Measurements from ENCODE around the gene NINL. TPM values are rescaled to one million over a fixed set of nuclear protein-coding genes. Genes with fewer than 3 reads are reported as not detected.

The NINL gene
- total RNA-seq, 1 donor from 2014 or later, result 47.0 TPM

DNA sequence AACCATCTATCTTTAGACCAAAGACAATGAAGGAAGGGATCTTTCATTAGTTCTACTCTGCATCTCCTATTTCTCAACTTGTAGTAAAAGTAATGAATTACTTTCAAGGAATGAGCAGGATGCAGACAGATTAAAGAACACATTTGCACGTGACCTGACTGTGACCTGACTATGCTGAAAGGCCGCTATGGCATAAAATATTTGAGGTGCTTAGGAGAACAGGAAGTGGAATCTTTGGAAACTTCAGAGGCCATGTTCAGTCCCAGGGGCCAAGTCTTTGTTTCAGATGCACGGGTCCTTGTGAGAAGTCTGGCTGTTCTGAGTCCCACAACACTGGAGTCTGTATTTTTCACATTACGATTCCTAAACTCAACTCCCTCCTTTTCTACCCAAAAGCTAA is 41.0 kb downstream of the NINL start:
- no peak for DNase-seq (ENCODE audit: extremely low spot score, unreplicated experiment)
- Mint-ChIP-seq H3K4me1 (ENCODE audit: unreplicated experiment) (peaks cover 58% of the 10 kb centered on the region), H3K27ac (no peak overlapping the region), H3K9me3 (no peaks in the 10 kb centered on the region), H3K36me3 (peaks cover 4% of the 10 kb centered on the region), H3K27me3 (no peaks in the 10 kb centered on the region), H3K4me3 (no peak overlapping the region)
- TF ChIP-seq, protein P1, sequence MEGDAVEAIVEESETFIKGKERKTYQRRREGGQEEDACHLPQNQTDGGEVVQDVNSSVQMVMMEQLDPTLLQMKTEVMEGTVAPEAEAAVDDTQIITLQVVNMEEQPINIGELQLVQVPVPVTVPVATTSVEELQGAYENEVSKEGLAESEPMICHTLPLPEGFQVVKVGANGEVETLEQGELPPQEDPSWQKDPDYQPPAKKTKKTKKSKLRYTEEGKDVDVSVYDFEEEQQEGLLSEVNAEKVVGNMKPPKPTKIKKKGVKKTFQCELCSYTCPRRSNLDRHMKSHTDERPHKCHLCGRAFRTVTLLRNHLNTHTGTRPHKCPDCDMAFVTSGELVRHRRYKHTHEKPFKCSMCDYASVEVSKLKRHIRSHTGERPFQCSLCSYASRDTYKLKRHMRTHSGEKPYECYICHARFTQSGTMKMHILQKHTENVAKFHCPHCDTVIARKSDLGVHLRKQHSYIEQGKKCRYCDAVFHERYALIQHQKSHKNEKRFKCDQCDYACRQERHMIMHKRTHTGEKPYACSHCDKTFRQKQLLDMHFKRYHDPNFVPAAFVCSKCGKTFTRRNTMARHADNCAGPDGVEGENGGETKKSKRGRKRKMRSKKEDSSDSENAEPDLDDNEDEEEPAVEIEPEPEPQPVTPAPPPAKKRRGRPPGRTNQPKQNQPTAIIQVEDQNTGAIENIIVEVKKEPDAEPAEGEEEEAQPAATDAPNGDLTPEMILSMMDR (conservative IDR thresholded peaks at IDR 0.05), result no peak

DNA sequence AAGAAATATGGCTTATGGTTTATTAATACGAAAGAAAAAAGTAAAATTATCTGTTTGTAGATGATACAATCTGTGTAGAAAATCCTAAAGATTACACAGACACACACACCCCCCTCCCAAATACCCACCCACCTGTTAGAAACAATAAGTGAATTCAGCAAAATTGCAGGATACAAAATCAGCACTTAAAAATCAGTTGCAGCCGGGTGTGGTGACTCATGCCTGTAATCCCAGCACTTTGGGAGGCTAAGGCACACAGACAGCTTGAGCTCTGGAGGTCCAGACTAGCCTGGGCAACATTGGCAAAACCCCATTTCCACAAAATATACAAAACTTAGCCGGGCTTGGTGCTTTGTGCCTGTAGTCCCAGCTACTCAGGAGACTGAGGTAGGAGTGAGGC is 42.3 kb downstream of the NINL start:
- TF ChIP-seq, protein P1 (conservative IDR thresholded peaks at IDR 0.05), result no peak
- H3K27me3 Mint-ChIP-seq, result no peaks in the 10 kb centered on the region
- H3K27ac Mint-ChIP-seq, result no peak overlapping the region
- H3K4me1 Mint-ChIP-seq (ENCODE audit: unreplicated experiment), result peaks cover 57% of the 10 kb centered on the region
- no peak overlapping the region for H3K4me3 Mint-ChIP-seq
- DNase-seq (ENCODE audit: extremely low spot score, unreplicated experiment), result no peak
- H3K36me3 Mint-ChIP-seq, result peaks cover 4% of the 10 kb centered on the region
- no peaks in the 10 kb centered on the region for H3K9me3 Mint-ChIP-seq

DNA sequence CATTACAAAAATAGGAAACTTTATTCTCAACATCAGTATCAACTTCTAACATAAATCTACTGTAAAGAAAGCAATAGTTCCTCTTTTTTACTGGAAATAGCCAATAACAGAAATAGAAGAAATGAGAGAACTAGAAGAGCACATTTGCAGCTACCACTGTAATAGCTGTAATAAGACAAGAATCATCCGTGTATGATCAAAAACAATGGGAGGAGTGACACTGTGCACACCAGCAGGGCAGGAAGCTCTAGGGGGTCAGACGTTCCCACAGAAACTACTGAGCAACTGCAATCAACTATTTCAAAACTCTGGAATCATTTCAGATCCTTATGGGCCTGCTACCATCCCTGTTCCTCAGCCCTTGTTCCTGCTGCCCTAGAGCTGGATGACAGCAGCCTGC is 43.7 kb downstream of the NINL start:
- Mint-ChIP-seq H3K36me3 (peaks cover 7% of the 10 kb centered on the region), H3K27me3 (no peaks in the 10 kb centered on the region), H3K9me3 (no peaks in the 10 kb centered on the region), H3K4me3 (no peak overlapping the region), H3K4me1 (ENCODE audit: unreplicated experiment) (peaks cover 50% of the 10 kb centered on the region), H3K27ac (no peak overlapping the region)
- DNase-seq (ENCODE audit: extremely low spot score, unreplicated experiment), result no peak
- TF ChIP-seq, protein P1 (conservative IDR thresholded peaks at IDR 0.05), result no peak

DNA sequence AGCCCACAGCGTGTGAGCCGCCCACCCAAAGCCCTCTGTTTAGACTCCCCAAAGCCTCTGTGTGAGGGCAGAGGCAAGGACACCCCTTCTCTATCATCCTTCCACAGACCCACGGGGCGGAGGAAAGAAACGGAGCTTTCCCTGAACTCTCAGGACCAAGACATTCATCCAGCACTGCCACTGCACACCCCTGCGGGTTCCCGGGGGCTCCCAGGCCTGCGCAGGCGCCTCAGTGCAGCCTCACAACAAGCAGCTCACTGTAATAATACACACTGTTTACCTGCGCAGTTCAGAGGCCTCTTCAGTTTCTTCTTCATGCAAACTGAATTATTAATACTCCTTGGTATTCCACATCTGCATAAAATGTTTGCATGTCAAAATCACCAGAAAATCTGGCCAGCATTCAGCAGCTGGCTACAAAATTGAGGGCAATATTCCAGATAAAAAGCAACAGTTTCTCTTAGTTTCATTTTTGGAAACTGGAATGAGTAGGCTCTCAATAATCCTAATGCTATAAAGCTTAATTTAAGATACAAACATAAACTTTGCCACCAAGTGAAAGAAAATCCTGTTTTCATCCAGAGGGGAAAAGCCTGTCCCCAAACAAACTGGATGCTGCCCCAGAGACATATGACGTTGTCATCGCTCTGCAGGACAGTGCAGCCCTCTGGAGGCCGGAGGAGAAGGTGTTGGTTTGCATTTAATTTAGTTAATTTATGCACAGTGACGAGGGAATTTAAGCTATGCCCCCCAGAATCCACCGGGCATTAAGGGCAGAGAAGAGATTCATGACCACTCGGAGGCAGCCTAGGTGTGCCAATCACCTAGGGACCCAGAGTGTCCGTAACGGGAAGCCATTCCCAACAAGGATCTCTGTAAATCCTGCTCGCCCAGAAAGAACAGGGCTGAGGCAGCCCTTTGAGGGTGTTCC is 45.3 kb downstream of the NINL start:
- Mint-ChIP-seq H3K27ac (no peak overlapping the region), H3K4me3 (no peak overlapping the region), H3K36me3 (peaks cover 8% of the 10 kb centered on the region), H3K9me3 (no peaks in the 10 kb centered on the region), H3K27me3 (no peaks in the 10 kb centered on the region), H3K4me1 (ENCODE audit: unreplicated experiment) (peaks cover 38% of the 10 kb centered on the region)
- DNase-seq (ENCODE audit: extremely low spot score, unreplicated experiment), result no peak
- TF ChIP-seq, protein P1 (conservative IDR thresholded peaks at IDR 0.05), result peak; percentile 52

DNA sequence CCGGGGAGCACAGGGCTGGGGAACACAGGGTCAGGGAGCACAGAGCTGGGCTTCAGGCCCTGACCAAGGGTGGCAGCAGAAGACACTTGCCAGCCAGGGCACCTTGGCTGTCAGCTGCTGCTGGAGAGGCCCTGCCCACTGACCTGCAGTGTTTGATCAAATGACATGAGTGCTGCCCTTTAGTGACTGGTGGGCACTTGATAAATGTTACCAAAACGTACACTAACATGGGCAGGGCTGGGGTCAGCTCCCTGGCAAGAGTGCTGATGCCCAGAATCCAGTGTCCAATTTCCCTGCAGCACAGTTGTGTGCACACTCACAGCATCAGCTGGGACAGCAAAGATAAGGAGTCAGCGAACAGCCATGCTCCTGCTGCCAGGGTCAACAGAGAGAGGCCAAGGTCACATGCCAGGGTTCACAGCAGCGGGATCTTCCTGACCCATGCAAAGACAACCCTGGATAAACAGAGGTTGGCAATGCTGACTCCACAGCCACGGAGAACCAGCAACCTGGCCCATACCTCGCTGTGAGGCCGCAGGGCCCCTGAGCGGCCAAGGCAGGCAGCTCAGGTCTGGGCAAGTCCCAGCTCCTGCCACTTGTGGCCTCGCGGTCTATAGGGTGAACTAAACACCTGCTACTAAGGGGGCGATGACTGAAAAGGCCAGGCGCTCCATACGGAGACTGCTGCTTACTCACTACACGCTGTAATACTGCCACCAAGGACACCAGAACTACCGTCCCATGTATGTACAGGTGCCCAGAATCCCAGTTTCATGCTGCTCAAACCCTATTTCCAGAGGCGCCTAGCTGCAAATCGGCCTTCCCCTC is 46.3 kb downstream of the NINL start:
- peaks cover 6% of the 10 kb centered on the region for H3K36me3 Mint-ChIP-seq
- H3K4me3 Mint-ChIP-seq, result no peak overlapping the region
- H3K9me3 Mint-ChIP-seq, result no peaks in the 10 kb centered on the region
- TF ChIP-seq, protein P1 (conservative IDR thresholded peaks at IDR 0.05), result no peak
- DNase-seq (ENCODE audit: extremely low spot score, unreplicated experiment), result no peak
- H3K27me3 Mint-ChIP-seq, result no peaks in the 10 kb centered on the region
- no peak overlapping the region for H3K27ac Mint-ChIP-seq
- peaks cover 32% of the 10 kb centered on the region for H3K4me1 Mint-ChIP-seq (ENCODE audit: unreplicated experiment)
